HepG2 (cell line): ENCODE measurements around the gene NEK7. TPM values are rescaled to one million over a fixed set of nuclear protein-coding genes. Genes with fewer than 3 reads are reported as not detected.

Experiments used
- EP300 ChIP-seq, 3 experiments: sonication (generic) in 1 of 3; formaldehyde crosslinking in 1 of 3; IDR thresholded peaks; 2 replicates each; pipeline versions ENCODE4 v1.5.1 to v1.6.1; 2011 to 2020; ENCODE audit warnings: low read depth in 2 of 3, low read length in 2 of 3, borderline replicate concordance in 1 of 3, improper control_type of control experiment in 1 of 3, mild to moderate bottlenecking in 1 of 3, missing genetic modification reagents in 1 of 3, moderate library complexity in 1 of 3
- GTF2F1 ChIP-seq: fragments of 150-350 bp; IDR thresholded peaks from 2 replicates; pipeline ENCODE4 v1.6.1; 2014; ENCODE audit warnings: low read length
- HCFC1 ChIP-seq: fragments of 150-350 bp; IDR thresholded peaks from 2 replicates; pipeline ENCODE4 v1.6.1; 2014; ENCODE audit warnings: low read depth, low read length
- HNRNPK ChIP-seq: fragments of 200-400 bp; formaldehyde crosslinking; IDR thresholded peaks from 2 replicates; pipeline ENCODE4 v1.6.1; 2018; ENCODE audit warnings: low read length, low read depth, moderate library complexity, mild to moderate bottlenecking; ENCODE audit not compliant: poor library complexity, severe bottlenecking
- IRF1 ChIP-seq: sonication (generic); formaldehyde crosslinking; IDR thresholded peaks from 2 replicates; pipeline ENCODE4 v1.4.0; 2020; ENCODE audit warnings: low read depth, mild to moderate bottlenecking, missing genetic modification reagents
- KDM4B ChIP-seq: sonication (generic); formaldehyde crosslinking; IDR thresholded peaks from 2 replicates; pipeline ENCODE4 v1.4.0; 2020; ENCODE audit warnings: missing genetic modification reagents
- KLF15 ChIP-seq: sonication (generic); formaldehyde crosslinking; IDR thresholded peaks from 2 replicates; pipeline ENCODE4 v1.8.1; 2023; ENCODE audit warnings: borderline replicate concordance, mild to moderate bottlenecking, inconsistent platforms, missing genetic modification reagents, mixed read lengths
- NFIB ChIP-seq: sonication (generic); formaldehyde crosslinking; IDR thresholded peaks from 2 replicates; pipeline ENCODE4 v1.9.0; 2021; ENCODE audit warnings: missing genetic modification reagents, mild to moderate bottlenecking, borderline replicate concordance
- NKX3-1 ChIP-seq: sonication (generic); formaldehyde crosslinking; IDR thresholded peaks from 2 replicates; pipeline ENCODE4 v1.5.0; 2020; ENCODE audit warnings: missing genetic modification reagents
- NR2C2 ChIP-seq: sonication (generic); formaldehyde crosslinking; IDR thresholded peaks from 2 replicates; pipeline ENCODE4 v1.4.0; 2020; ENCODE audit warnings: missing genetic modification reagents, mild to moderate bottlenecking, moderate library complexity, borderline replicate concordance
- PCBP1 ChIP-seq: fragments of 200-400 bp; formaldehyde crosslinking; IDR thresholded peaks from 2 replicates; pipeline ENCODE4 v1.6.1; 2017; ENCODE audit warnings: mild to moderate bottlenecking, low read depth, low read length, borderline replicate concordance
- POLR2G ChIP-seq: fragments of 200-400 bp; formaldehyde crosslinking; IDR thresholded peaks from 2 replicates; pipeline ENCODE4 v1.6.1; 2018; ENCODE audit warnings: mild to moderate bottlenecking, low read depth, low read length, moderate library complexity
- RXRA ChIP-seq: sonication (generic); formaldehyde crosslinking; IDR thresholded peaks from 2 replicates; pipeline ENCODE4 v1.5.1; 2020; ENCODE audit warnings: missing genetic modification reagents
- SETDB1 ChIP-seq: sonication (generic); formaldehyde crosslinking; IDR thresholded peaks from 2 replicates; pipeline ENCODE4 v1.5.1; 2020; ENCODE audit warnings: missing genetic modification reagents, mild to moderate bottlenecking, borderline replicate concordance
- SIX1 ChIP-seq: sonication (generic); formaldehyde crosslinking; IDR thresholded peaks from 2 replicates; pipeline ENCODE4 v1.4.0; 2020; ENCODE audit warnings: missing genetic modification reagents, borderline replicate concordance
- WIZ ChIP-seq: sonication (generic); formaldehyde crosslinking; IDR thresholded peaks from 2 replicates; pipeline ENCODE4 v1.5.1; 2020; ENCODE audit warnings: mild to moderate bottlenecking, missing genetic modification reagents
- YEATS2 ChIP-seq: sonication (generic); formaldehyde crosslinking; IDR thresholded peaks from 2 replicates; pipeline ENCODE4 v1.4.0; 2020; ENCODE audit warnings: missing genetic modification reagents, borderline replicate concordance
- ZBTB2 ChIP-seq: sonication (generic); formaldehyde crosslinking; IDR thresholded peaks from 2 replicates; pipeline ENCODE4 v1.8.0; 2022; ENCODE audit warnings: low read depth, missing genetic modification reagents
- ZBTB49 ChIP-seq: sonication (generic); formaldehyde crosslinking; IDR thresholded peaks from 2 replicates; pipeline ENCODE4 v1.4.0; 2020; ENCODE audit warnings: missing genetic modification reagents, borderline replicate concordance
- ZNF101 ChIP-seq: sonication (generic); formaldehyde crosslinking; IDR thresholded peaks from 2 replicates; pipeline ENCODE4 v1.4.0; 2020; ENCODE audit warnings: mild to moderate bottlenecking, low read depth, missing genetic modification reagents, borderline replicate concordance
- ZNF224 ChIP-seq: sonication (generic); formaldehyde crosslinking; IDR thresholded peaks from 2 replicates; pipeline ENCODE4 v1.5.0; 2020; ENCODE audit warnings: mild to moderate bottlenecking, missing genetic modification reagents
- ZNF672 ChIP-seq: sonication (generic); formaldehyde crosslinking; IDR thresholded peaks from 2 replicates; pipeline ENCODE4 v1.8.1; 2022; ENCODE audit warnings: missing genetic modification reagents
- polyA plus RNA-seq, 8 experiments: library from polyadenylated mRNA; depleted of rRNA in 3 of 8; stranded (reverse) in 7 of 8; unstranded in 1 of 8; fragments of >200 nt; fragmentation: Illumina TruSeq in 4 of 8; extraction: Trizol in 4 of 8; gene quantifications; 2 replicates each; pipeline versions ENCODE4 v1.2.1 to v1.2.3, GENCODE V29; 2011 to 2016; ENCODE audit warnings: low read depth in 4 of 8, missing spikeins in 1 of 8, mixed read lengths in 1 of 8; ENCODE audit not compliant: insufficient read depth in 1 of 8
- total RNA-seq, 5 experiments: library from RNA; depleted of rRNA; stranded (reverse); fragments of >200 nt; fragmentation: Illumina TruSeq; extraction: Trizol; gene quantifications; 2 replicates each; pipeline ENCODE4 v1.2.3, GENCODE V29; 2016; ENCODE audit warnings: low read depth in 1 of 5
- TF ChIP-seq, protein P1 (sequence below): sonication (generic); formaldehyde crosslinking; IDR thresholded peaks from 2 replicates; pipeline ENCODE4 v1.8.0; 2022; ENCODE audit warnings: mild to moderate bottlenecking, missing genetic modification reagents, moderate library complexity

Gene NEK7
- total and polyA plus RNA-seq, 2 of the 13 experiments (the other 11 are each of a cell fraction or from before 2014, with no cell fraction given) = 18.1 to 19.2 TPM

DNA sequence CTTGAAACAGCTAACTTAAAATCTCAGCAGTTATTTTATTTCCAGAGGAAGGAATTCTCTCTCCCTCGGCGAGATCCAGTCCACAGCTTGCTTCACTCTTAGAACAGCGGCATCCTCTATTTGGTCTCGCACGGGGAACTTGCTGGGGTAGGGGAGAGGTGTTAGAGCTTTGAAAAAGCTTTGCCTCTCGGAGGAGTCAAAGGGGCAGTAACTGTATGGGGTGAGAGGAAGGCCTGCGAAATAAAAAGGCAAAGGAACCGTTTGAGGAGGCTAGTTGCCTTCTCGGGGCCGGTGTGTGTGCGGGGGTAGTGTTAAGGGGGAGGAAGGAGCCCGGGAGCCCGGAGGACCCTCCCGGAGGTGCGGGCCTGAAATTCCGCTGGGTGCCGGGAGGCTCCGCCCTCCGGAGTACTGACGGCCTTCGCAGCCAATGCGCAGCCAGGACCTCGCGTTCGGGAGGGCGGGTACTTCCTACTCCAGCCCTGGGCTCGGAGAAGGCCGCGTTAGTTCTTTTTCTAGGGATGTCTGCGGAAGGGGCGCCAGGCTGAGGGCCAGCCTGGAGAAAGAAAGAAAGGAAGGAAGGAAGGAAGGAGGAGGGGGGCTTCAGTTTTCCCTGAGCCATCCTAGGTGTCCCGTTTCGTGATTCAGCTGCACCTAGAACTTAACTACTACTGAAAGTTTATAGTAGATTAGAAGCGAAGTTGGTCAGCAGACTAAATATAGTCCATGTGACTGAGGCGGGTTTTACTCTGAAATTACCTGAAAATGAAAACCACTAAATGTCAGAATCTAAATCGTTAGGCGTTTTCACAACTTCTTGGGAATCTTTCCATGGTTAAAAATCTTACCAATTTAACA, 2.2 kb downstream of the NEK7 start (continued):
- no peak for TF ChIP-seq NR2C2 (CRISPR knock-in tag)
- TF ChIP-seq HCFC1 = no peak; the same call in 1 of the 2 replicates
- TF ChIP-seq GTF2F1 = no peak
- TF ChIP-seq SETDB1 (CRISPR knock-in tag) = no peak
- TF ChIP-seq KDM4B (CRISPR knock-in tag) = 0 out of 2 replicates have a peak, but pooled peaks have one; percentile 34
- TF ChIP-seq ZNF224 (CRISPR knock-in tag) = no peak
- TF ChIP-seq, protein P1, sequence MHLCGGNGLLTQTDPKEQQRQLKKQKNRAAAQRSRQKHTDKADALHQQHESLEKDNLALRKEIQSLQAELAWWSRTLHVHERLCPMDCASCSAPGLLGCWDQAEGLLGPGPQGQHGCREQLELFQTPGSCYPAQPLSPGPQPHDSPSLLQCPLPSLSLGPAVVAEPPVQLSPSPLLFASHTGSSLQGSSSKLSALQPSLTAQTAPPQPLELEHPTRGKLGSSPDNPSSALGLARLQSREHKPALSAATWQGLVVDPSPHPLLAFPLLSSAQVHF (CRISPR knock-in tag) = no peak
- no peak for TF ChIP-seq WIZ
- no peak for TF ChIP-seq RXRA (CRISPR knock-in tag)
- TF ChIP-seq HNRNPK = no peak
- no peak for TF ChIP-seq PCBP1
- TF ChIP-seq YEATS2 (CRISPR knock-in tag) = peak; percentile 83
- no peak for TF ChIP-seq NKX3-1 (CRISPR knock-in tag)
- TF ChIP-seq ZBTB49 (CRISPR knock-in tag) = no peak
- no peak for TF ChIP-seq ZNF101 (CRISPR knock-in tag)
- no peak for TF ChIP-seq NFIB (CRISPR knock-in tag)
- no peak for TF ChIP-seq IRF1
- TF ChIP-seq POLR2G = peak; percentile 98
- no peak for TF ChIP-seq KLF15 (CRISPR knock-in tag)
- no peak for TF ChIP-seq SIX1 (CRISPR knock-in tag)
- TF ChIP-seq EP300 (IDR thresholded peaks at IDR 0.05; ENCODE audit: low read depth in 2 of 2, low read length in 2 of 2) = no peak
- no peak for TF ChIP-seq EP300 (CRISPR knock-in tag; IDR thresholded peaks at IDR 0.05; ENCODE audit: borderline replicate concordance)
- no peak for TF ChIP-seq ZNF672 (CRISPR knock-in tag)
- TF ChIP-seq ZBTB2 = no peak
